Measurements from ENCODE around the gene MAN1B1.
"Not testable (repeated sequence)": the region's sequence is repeated elsewhere in the genome, so short reads cannot be mapped to it uniquely, and the experiment has no call there.

MAN1B1 gene

GRCh38 chr9:137052998-137053943 lies 33.5 kb upstream of the MAN1B1 start:
- DNase-seq (ENCODE audit: low read depth) = no peak

GRCh38 chr9:137053944-137054931 lies 32.5 kb upstream of the MAN1B1 start, which contains the start of gene ENTPD2:
Gene ENTPD2 (minus strand): TSS chr9:137054061. CDS start chr9:137053997, 64 bp downstream.
- DNase-seq (ENCODE audit: low read depth) = no peak

GRCh38 chr9:137054932-137055384 lies 31.8 kb upstream of the MAN1B1 start:
- DNase-seq (ENCODE audit: low read depth) = no peak

DNA sequence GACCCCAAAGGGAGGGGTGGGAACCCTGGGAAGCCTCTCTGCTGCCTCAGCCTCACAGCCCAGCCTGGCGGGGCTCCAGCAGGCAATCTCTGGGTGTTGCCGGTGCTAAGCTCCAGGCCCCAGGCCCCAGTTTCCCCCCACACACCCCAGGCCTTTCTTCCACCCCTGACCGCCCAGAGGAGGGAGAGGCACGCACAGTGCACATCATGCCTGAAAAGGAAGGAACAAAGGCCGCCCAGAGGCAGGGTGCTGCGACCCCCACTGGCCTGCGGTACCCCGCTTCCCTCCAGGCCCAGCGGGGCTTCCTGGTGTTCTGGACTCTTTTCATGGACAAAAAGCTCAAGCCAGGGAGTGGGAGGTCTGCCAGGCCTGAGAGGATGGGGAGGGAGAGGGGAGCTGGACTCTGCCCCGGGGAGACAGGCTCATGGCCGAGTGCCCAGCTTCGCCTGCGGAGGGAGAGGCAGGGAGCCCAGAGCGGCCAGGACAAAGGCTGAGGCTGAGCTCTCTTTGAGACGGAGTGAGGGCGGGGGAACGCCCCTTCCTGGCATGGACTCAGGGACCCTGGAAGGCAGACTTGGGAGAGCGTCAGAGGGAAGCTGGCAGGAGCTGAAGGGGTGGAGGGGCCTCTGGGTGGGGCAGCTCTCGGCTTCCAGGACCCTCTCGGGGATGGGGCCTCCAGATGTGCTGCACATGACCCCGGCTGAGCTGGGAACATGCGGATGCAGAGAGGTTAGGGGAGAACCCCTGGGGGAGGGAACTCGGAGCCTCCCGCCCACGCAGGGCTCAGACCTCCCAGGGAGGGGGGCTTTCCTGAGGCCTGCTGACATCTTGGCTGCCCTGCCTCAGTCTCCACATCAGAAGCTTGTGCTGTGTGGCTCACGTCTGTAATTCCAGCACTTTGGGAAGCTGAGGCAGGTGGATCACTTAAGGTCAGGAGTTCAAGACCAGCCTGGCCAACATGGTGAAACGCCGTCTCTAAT lies 31.1 kb upstream of the MAN1B1 start:
- peak; percentile 52 for DNase-seq (ENCODE audit: low read depth)

GRCh38 chr9:137056739-137057415 lies 29.9 kb upstream of the MAN1B1 start:
- DNase-seq (ENCODE audit: low read depth) = no peak

GRCh38 chr9:137057545-137057944 lies 29.2 kb upstream of the MAN1B1 start:
- DNase-seq (ENCODE audit: low read depth) = no peak

GRCh38 chr9:137058521-137059234 lies 28.1 kb upstream of the MAN1B1 start:
- DNase-seq (ENCODE audit: low read depth) = no peak

GRCh38 chr9:137062384-137062783 lies 24.4 kb upstream of the MAN1B1 start:
- DNase-seq (ENCODE audit: low read depth) = no peak

DNA sequence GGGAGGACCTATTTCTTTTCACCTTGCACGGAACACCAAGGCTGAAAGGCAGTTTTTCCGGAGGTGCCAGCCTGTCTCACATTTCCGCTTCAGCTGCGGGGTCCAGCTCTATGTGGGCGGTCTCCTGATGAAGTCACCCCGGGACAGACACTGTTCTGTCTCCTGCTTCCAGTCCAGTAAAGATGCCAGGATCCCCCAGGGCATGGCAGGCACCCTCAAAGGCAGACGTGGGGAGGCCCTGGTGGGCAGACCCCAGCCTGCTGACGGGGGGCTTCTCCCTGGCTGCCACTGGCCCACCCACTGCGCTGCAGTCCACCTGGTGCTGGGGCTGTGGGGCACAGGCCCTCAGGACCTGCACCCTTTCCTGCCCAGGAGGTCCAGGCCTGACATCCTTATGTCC lies 24.0 kb upstream of the MAN1B1 start:
- DNase-seq (ENCODE audit: low read depth) = not testable (repeated sequence)

- no peak for DNase-seq (ENCODE audit: low read depth)
These were observed 23.3 kb upstream of the MAN1B1 start for GRCh38 chr9:137063311-137064026.

- DNase-seq (ENCODE audit: low read depth) = no peak
These were observed 22.5 kb upstream of the MAN1B1 start for GRCh38 chr9:137064027-137064879.

- DNase-seq (ENCODE audit: low read depth) = no peak
These were observed 22.0 kb upstream of the MAN1B1 start for GRCh38 chr9:137064880-137065164.

- DNase-seq (ENCODE audit: low read depth) = no peak
These were observed 21.3 kb upstream of the MAN1B1 start for GRCh38 chr9:137065336-137065967.

- DNase-seq (ENCODE audit: low read depth) = no peak
These were observed 20.5 kb upstream of the MAN1B1 start for GRCh38 chr9:137066096-137066861.

- peak; percentile 68 for DNase-seq (ENCODE audit: low read depth)
These were observed 18.8 kb upstream of the MAN1B1 start for GRCh38 chr9:137067860-137068538.

Measured in amniotic epithelial cell (primary cell).